HL-60 (cell line): ENCODE data around the gene NEFH.

Source experiments
- DNase-seq, 2 experiments: peaks; one replicate each; pipeline ENCODE4 v3.0.0-alpha.2; 2010 to 2020; ENCODE audit warnings: low read depth in 1 of 2, low spot score in 1 of 2
- H3K27ac ChIP-seq: fragments of 250-450 bp; sonication (Bioruptor Pico); replicated peaks from 2 replicates; pipeline ENCODE4 v1.5.1; 2020; ENCODE audit warnings: mild to moderate bottlenecking, moderate library complexity
- H3K27me3 ChIP-seq: fragments of 250-450 bp; sonication (Bioruptor Pico); 2 replicates; pipeline ENCODE4 v1.5.1; 2021; ENCODE audit warnings: mild to moderate bottlenecking, moderate library complexity; ENCODE audit not compliant: insufficient read depth, poor library complexity, severe bottlenecking
- H3K4me3 ChIP-seq: replicated peaks from 2 replicates; pipeline ENCODE4 v1.5.1; 2011; ENCODE audit warnings: mild to moderate bottlenecking, control low read depth, low read length; ENCODE audit not compliant: insufficient read depth
- GABPA ChIP-seq: IDR thresholded peaks from 2 replicates; pipeline ENCODE4 v1.6.1; 2012; ENCODE audit warnings: low read depth
- POLR2AphosphoS5 ChIP-seq: IDR thresholded peaks from 2 replicates; pipeline ENCODE4 v1.6.1; 2012; ENCODE audit warnings: low read depth
- SPI1 ChIP-seq: IDR thresholded peaks from 2 replicates; pipeline ENCODE4 v1.6.1; 2012; ENCODE audit warnings: low read depth, mild to moderate bottlenecking, borderline replicate concordance
- TF ChIP-seq, protein P1 (sequence below): IDR thresholded peaks from one replicate; pipeline ENCODE4 v1.5.1; 2011; ENCODE audit warnings: low read length, control low read depth, inconsistent platforms; ENCODE audit not compliant: insufficient read depth
- TF ChIP-seq, protein P2 (sequence below): IDR thresholded peaks from 2 replicates; pipeline ENCODE4 v1.6.1; 2012; ENCODE audit warnings: low read depth; ENCODE audit not compliant: insufficient replicate concordance

Gene NEFH

GRCh38 chr22:29503811-29504372 lies 23.9 kb downstream of the NEFH start:
- H3K4me3 ChIP-seq, result no peak overlapping the region
- peak in 1 of 2 experiments; percentile 48 for DNase-seq
- no peaks in the 10 kb centered on the region for H3K27me3 ChIP-seq
- no peak overlapping the region for H3K27ac ChIP-seq
- TF ChIP-seq, protein P1, sequence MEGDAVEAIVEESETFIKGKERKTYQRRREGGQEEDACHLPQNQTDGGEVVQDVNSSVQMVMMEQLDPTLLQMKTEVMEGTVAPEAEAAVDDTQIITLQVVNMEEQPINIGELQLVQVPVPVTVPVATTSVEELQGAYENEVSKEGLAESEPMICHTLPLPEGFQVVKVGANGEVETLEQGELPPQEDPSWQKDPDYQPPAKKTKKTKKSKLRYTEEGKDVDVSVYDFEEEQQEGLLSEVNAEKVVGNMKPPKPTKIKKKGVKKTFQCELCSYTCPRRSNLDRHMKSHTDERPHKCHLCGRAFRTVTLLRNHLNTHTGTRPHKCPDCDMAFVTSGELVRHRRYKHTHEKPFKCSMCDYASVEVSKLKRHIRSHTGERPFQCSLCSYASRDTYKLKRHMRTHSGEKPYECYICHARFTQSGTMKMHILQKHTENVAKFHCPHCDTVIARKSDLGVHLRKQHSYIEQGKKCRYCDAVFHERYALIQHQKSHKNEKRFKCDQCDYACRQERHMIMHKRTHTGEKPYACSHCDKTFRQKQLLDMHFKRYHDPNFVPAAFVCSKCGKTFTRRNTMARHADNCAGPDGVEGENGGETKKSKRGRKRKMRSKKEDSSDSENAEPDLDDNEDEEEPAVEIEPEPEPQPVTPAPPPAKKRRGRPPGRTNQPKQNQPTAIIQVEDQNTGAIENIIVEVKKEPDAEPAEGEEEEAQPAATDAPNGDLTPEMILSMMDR, result no peak
- TF ChIP-seq, protein P2, sequence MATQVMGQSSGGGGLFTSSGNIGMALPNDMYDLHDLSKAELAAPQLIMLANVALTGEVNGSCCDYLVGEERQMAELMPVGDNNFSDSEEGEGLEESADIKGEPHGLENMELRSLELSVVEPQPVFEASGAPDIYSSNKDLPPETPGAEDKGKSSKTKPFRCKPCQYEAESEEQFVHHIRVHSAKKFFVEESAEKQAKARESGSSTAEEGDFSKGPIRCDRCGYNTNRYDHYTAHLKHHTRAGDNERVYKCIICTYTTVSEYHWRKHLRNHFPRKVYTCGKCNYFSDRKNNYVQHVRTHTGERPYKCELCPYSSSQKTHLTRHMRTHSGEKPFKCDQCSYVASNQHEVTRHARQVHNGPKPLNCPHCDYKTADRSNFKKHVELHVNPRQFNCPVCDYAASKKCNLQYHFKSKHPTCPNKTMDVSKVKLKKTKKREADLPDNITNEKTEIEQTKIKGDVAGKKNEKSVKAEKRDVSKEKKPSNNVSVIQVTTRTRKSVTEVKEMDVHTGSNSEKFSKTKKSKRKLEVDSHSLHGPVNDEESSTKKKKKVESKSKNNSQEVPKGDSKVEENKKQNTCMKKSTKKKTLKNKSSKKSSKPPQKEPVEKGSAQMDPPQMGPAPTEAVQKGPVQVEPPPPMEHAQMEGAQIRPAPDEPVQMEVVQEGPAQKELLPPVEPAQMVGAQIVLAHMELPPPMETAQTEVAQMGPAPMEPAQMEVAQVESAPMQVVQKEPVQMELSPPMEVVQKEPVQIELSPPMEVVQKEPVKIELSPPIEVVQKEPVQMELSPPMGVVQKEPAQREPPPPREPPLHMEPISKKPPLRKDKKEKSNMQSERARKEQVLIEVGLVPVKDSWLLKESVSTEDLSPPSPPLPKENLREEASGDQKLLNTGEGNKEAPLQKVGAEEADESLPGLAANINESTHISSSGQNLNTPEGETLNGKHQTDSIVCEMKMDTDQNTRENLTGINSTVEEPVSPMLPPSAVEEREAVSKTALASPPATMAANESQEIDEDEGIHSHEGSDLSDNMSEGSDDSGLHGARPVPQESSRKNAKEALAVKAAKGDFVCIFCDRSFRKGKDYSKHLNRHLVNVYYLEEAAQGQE, result no peak
- TF ChIP-seq POLR2AphosphoS5, result no peak
- peak; percentile 32; the same call in 1 of the 2 replicates for TF ChIP-seq SPI1
- no peak for TF ChIP-seq GABPA

DNA sequence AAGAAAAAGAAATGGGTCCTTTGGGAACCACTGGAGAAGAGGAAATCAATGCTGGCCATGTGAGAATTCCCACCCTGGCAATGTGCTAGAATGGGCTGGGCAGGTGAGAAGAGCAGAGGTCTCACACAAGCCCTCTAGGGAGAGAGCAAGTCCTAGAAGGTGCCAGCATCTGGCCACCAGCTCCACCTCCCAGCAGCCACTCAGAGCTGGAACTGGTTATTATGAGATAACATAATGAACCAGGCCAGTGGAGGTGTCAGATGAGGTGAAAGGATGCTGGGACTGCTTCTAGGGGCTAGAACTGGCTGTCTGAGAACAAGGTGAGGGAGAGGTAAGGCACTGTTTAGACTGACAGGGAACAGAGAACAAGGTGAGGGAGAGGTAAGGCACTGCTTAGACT lies 29.3 kb downstream of the NEFH start:
- Histone ChIP-seq H3K27me3 (no peaks in the 10 kb centered on the region), H3K4me3 (no peak overlapping the region), H3K27ac (no peak overlapping the region)
- no peak for TF ChIP-seq POLR2AphosphoS5
- no peak for TF ChIP-seq SPI1
- TF ChIP-seq, protein P2, result no peak
- TF ChIP-seq, protein P1, result no peak
- no peak for DNase-seq

GRCh38 chr22:29509815-29510214 lies 29.8 kb downstream of the NEFH start:
- no peak overlapping the region for H3K4me3 ChIP-seq
- no peak overlapping the region for H3K27ac ChIP-seq
- no peaks in the 10 kb centered on the region for H3K27me3 ChIP-seq
- TF ChIP-seq, protein P2, result no peak
- no peak for TF ChIP-seq POLR2AphosphoS5
- no peak for TF ChIP-seq GABPA
- no peak for TF ChIP-seq SPI1
- TF ChIP-seq, protein P1, result no peak
- DNase-seq, result no peak
